IMR-90 (cell line): ENCODE measurements around the gene ATP11A. TPM values are rescaled to one million over a fixed set of nuclear protein-coding genes. Genes with fewer than 3 reads are reported as not detected.

ENCODE experiments used
- ATAC-seq: fragments of 200-7000 bp; cut with Tn5 transposase; 2 replicates; pipeline ENCODE4 v1.9.1; 2020; ENCODE audit warnings: low read depth, mild to moderate bottlenecking, moderate library complexity
- BruUV-seq: library from RNA; stranded (reverse); fragments of 400-500 nt; replicated peaks from 2 replicates; lab custom pipeline; 2021; lab: Mats Ljungman, UMichigan
- CTCF ChIA-PET: fragments of 300-600 bp; formaldehyde crosslinking; extraction: SDS; loops from one replicate; lab custom pipeline; 2021; ENCODE audit warnings: antibody characterized with exemption; lab: Yijun Ruan, JAX
- POLR2A ChIA-PET: fragments of 300-600 bp; sonication (Branson Sonifier 250); formaldehyde crosslinking; loops from one replicate; lab custom pipeline; 2022; ENCODE audit warnings: antibody characterized with exemption; ENCODE audit not compliant: unreplicated experiment; lab: Charles Lee
- DNase-seq: peaks from one replicate; pipeline ENCODE4 v3.0.0; 2013
- H2AFZ ChIP-seq: replicated peaks from 2 replicates; pipeline ENCODE3; 2013; ENCODE audit warnings: low read length, mild to moderate bottlenecking; ENCODE audit not compliant: poor library complexity
- H2AK5ac ChIP-seq: 2 replicates; pipeline ENCODE4 v1.6.1; 2013; ENCODE audit warnings: low read depth, low read length, inconsistent platforms
- H2AK9ac ChIP-seq: replicated peaks from 2 replicates; pipeline ENCODE3; 2013; ENCODE audit warnings: mild to moderate bottlenecking, low read depth, low read length, moderate library complexity; ENCODE audit not compliant: poor library complexity
- H2BK120ac ChIP-seq: 2 replicates; pipeline ENCODE4 v1.6.1; 2013; ENCODE audit warnings: low read depth, low read length, inconsistent platforms
- H2BK15ac ChIP-seq: 3 replicates; pipeline ENCODE4 v1.6.1; 2013; ENCODE audit warnings: low read depth, low read length, inconsistent platforms
- H2BK20ac ChIP-seq: 2 replicates; pipeline ENCODE4 v1.6.1; 2013; ENCODE audit warnings: low read depth, mild to moderate bottlenecking, inconsistent platforms, low read length, moderate library complexity
- H2BK5ac ChIP-seq: 2 replicates; pipeline ENCODE4 v1.6.1; 2013; ENCODE audit warnings: mild to moderate bottlenecking, low read depth, low read length, inconsistent platforms; ENCODE audit not compliant: poor library complexity, severe bottlenecking
- H3K14ac ChIP-seq: replicated peaks from 2 replicates; pipeline ENCODE4 v1.6.1; 2013; ENCODE audit warnings: low read depth, low read length, inconsistent platforms
- H3K18ac ChIP-seq: 2 replicates; pipeline ENCODE4 v1.6.1; 2013; ENCODE audit warnings: low read depth, low read length, control low read depth
- H3K23ac ChIP-seq: 2 replicates; pipeline ENCODE4 v1.6.1; 2013; ENCODE audit warnings: low read depth, low read length, inconsistent platforms
- H3K27ac ChIP-seq: 2 replicates; pipeline ENCODE4 v1.5.1; 2013; ENCODE audit warnings: mild to moderate bottlenecking, control low read depth, low read length; ENCODE audit not compliant: insufficient read depth
- H3K27me3 ChIP-seq: 2 replicates; pipeline ENCODE4 v1.6.1; 2013; ENCODE audit warnings: low read length; ENCODE audit not compliant: control insufficient read depth, insufficient read depth
- H3K36me3 ChIP-seq: 2 replicates; pipeline ENCODE4 v1.6.1; 2013; ENCODE audit warnings: low read length, mixed read lengths; ENCODE audit not compliant: control insufficient read depth, insufficient read depth
- H3K4ac ChIP-seq: 2 replicates; pipeline ENCODE4 v1.6.1; 2013; ENCODE audit warnings: low read depth, low read length, inconsistent platforms
- H3K4me1 ChIP-seq: 2 replicates; pipeline ENCODE4 v1.6.1; 2013; ENCODE audit warnings: low read length, mixed read lengths; ENCODE audit not compliant: control insufficient read depth, insufficient read depth
- H3K4me2 ChIP-seq: 2 replicates; pipeline ENCODE4 v1.6.1; 2013; ENCODE audit warnings: low read depth, mild to moderate bottlenecking, control low read depth, low read length, moderate library complexity
- H3K4me3 ChIP-seq: 2 replicates; pipeline ENCODE4 v1.5.1; 2013; ENCODE audit warnings: low read depth, mild to moderate bottlenecking, control low read depth, low read length, moderate library complexity; ENCODE audit not compliant: insufficient read depth
- H3K56ac ChIP-seq: 2 replicates; pipeline ENCODE4 v1.6.1; 2013; ENCODE audit warnings: low read length, inconsistent platforms; ENCODE audit not compliant: insufficient read depth; ENCODE audit errors: extremely low read depth
- H3K79me1 ChIP-seq, 2 experiments: 2 replicates each; pipeline ENCODE4 v1.6.1; 2013; ENCODE audit warnings: low read length in 2 of 2, inconsistent platforms in 1 of 2, low read depth in 1 of 2
- H3K9ac ChIP-seq: 2 replicates; pipeline ENCODE4 v1.6.1; 2013; ENCODE audit warnings: low read depth, low read length, control low read depth
- H3K9me1 ChIP-seq: 2 replicates; pipeline ENCODE4 v1.6.1; 2013; ENCODE audit warnings: low read length, inconsistent platforms; ENCODE audit not compliant: insufficient read depth
- H3K9me3 ChIP-seq: 2 replicates; pipeline ENCODE4 v1.6.1; 2013; ENCODE audit warnings: low read length; ENCODE audit not compliant: control insufficient read depth, insufficient read depth
- H4K20me1 ChIP-seq: 2 replicates; pipeline ENCODE4 v1.6.1; 2013; ENCODE audit warnings: low read length, inconsistent platforms; ENCODE audit not compliant: insufficient read depth
- H4K5ac ChIP-seq: 2 replicates; pipeline ENCODE4 v1.6.1; 2013; ENCODE audit warnings: mild to moderate bottlenecking, low read depth, low read length, control low read depth
- H4K8ac ChIP-seq, 2 experiments: 2 replicates each; pipeline ENCODE4 v1.6.1; 2013; ENCODE audit warnings: low read depth in 2 of 2, low read length in 2 of 2, control low read depth in 1 of 2, inconsistent platforms in 1 of 2
- H4K91ac ChIP-seq: 2 replicates; pipeline ENCODE4 v1.6.1; 2013; ENCODE audit warnings: low read depth, low read length, inconsistent platforms; ENCODE audit not compliant: insufficient read depth
- BHLHE40 ChIP-seq: fragments of 150-350 bp; IDR thresholded peaks from 2 replicates; pipeline ENCODE4 v1.6.1; 2016; ENCODE audit warnings: mild to moderate bottlenecking, low read depth, low read length
- CHD1 ChIP-seq: IDR thresholded peaks from 2 replicates; pipeline ENCODE4 v1.6.1; 2012; ENCODE audit warnings: low read depth, low read length, improper control_type of control experiment
- CTCF ChIP-seq: conservative IDR thresholded peaks from 2 replicates; pipeline ENCODE4 v1.5.1; 2012; ENCODE audit warnings: mild to moderate bottlenecking, low read depth, low read length, improper control_type of control experiment
- MAFK ChIP-seq: IDR thresholded peaks from 2 replicates; pipeline ENCODE4 v1.6.1; 2012; ENCODE audit warnings: low read depth, low read length, improper control_type of control experiment
- MAZ ChIP-seq: IDR thresholded peaks from 2 replicates; pipeline ENCODE4 v1.6.1; 2012; ENCODE audit warnings: low read depth, mild to moderate bottlenecking, low read length, improper control_type of control experiment, moderate library complexity, borderline replicate concordance
- MXI1 ChIP-seq: IDR thresholded peaks from 2 replicates; pipeline ENCODE4 v1.6.1; 2012; ENCODE audit warnings: low read depth, mild to moderate bottlenecking, low read length, moderate library complexity, borderline replicate concordance
- POLR2A ChIP-seq: IDR thresholded peaks from 2 replicates; pipeline ENCODE4 v1.6.1; 2012; ENCODE audit warnings: mild to moderate bottlenecking, low read depth, low read length
- RAD21 ChIP-seq: IDR thresholded peaks from 2 replicates; pipeline ENCODE4 v1.6.1; 2012; ENCODE audit warnings: low read length, improper control_type of control experiment
- RCOR1 ChIP-seq: IDR thresholded peaks from 2 replicates; pipeline ENCODE4 v1.6.1; 2012; ENCODE audit warnings: mild to moderate bottlenecking, low read length, improper control_type of control experiment; ENCODE audit not compliant: insufficient replicate concordance
- SMC3 ChIP-seq: fragments of 150-350 bp; IDR thresholded peaks from 2 replicates; pipeline ENCODE4 v1.6.1; 2016; ENCODE audit warnings: low read depth, mild to moderate bottlenecking, antibody characterized with exemption, low read length, moderate library complexity
- WGBS, 2 experiments: methylation state at CpG; one replicate each; pipeline versions ENCODE4 v1.1.5 to v1.1.7; 2013; ENCODE audit warnings: missing lambda C conversion rate in 2 of 2; ENCODE audit not compliant: insufficient read length in 1 of 2; ENCODE audit errors: extremely low coverage in 2 of 2; 5-methylcytosine and 5-hydroxymethylcytosine counted together
- dilution Hi-C: fragments of 300-500 bp; cut with HindIII; formaldehyde crosslinking; loops from one replicate; pipeline ENCODE4 v1.14.3; 2018; ENCODE audit warnings: low sequenced_read_pairs; ENCODE audit not compliant: unreplicated experiment
- in situ Hi-C: fragments of 300-500 bp; cut with MboI; formaldehyde crosslinking; loops from 3 replicates; pipeline ENCODE4 v1.14.3; 2019; ENCODE audit warnings: low sequenced_read_pairs, inconsistent platforms, mixed read lengths
- intact Hi-C: fragments of 100-400 bp; cut with micrococcal nuclease; formaldehyde crosslinking; loops from 2 replicates; pipeline ENCODE4 v1.10.0; 2022
- polyA plus RNA-seq, 3 experiments: library from polyadenylated mRNA; depleted of rRNA; stranded (reverse); fragments of >200 nt; gene quantifications; 2 replicates each; pipeline ENCODE4 v1.2.3, GENCODE V29; 2012; ENCODE audit warnings: low replicate concordance in 1 of 3
- total RNA-seq: library from RNA; depleted of rRNA; stranded (reverse); fragments of >200 nt; gene quantifications from 2 replicates; pipeline ENCODE4 v1.2.3, GENCODE V29; 2012
- TF ChIP-seq, protein P1 (sequence below): fragments of 150-350 bp; IDR thresholded peaks from 2 replicates; pipeline ENCODE4 v1.6.1; 2016; ENCODE audit warnings: low read depth, mild to moderate bottlenecking, low read length, moderate library complexity, borderline replicate concordance

The ATP11A gene
- total and polyA plus RNA-seq, 2 of the 4 experiments (the other 2 are of a cell fraction) = 8.4 to 12.0 TPM

DNA sequence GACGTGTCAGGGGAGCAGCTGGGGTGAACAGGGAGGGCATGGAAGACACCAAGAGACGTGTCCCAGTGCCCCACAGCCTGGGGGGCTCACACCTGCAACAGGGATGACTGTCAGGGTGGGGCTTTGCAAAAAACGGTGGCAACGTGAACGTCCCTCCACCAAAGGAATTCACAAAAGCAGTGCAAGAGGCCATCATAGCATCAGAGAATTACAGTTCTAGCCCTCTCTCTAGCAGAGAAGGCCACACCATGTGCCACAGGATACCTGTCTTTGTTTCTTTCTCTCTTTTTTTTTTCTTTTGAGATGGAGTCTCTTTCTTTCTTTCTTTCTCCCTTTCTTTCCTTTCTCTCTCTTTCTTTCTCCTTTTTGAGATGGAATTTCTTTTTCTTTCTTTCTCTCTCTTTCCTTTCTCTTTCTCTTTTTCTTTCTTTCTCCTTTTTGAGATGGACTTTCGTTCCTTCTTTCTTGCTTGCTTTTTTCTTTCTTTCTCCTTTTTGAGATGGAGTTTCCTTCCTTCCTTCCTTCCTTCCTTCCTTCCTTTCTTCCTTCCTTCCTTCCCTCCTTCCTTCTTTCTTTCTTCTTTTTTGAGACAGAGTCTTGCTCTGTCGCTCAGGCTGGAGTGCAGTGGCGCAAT lies 17.1 kb upstream of the ATP11A start:
- Histone ChIP-seq H2BK120ac (no peak overlapping the region), H3K4me1 (no peaks in the 10 kb centered on the region), H3K4me2 (no peak overlapping the region), H4K91ac (no peak overlapping the region), H3K27me3 (peaks cover 42% of the 10 kb centered on the region), H2BK20ac (no peak overlapping the region), H3K9ac (no peak overlapping the region), H2BK15ac (no peak overlapping the region), H3K4ac (no peak overlapping the region), H2BK5ac (no peak overlapping the region), H4K20me1 (no peaks in the 10 kb centered on the region), H3K23ac (no peak overlapping the region), H4K5ac (no peak overlapping the region), H2AK9ac (no peak overlapping the region), H3K27ac (no peak overlapping the region), H3K56ac (no peak overlapping the region), H3K9me3 (no peaks in the 10 kb centered on the region), H3K14ac (no peak overlapping the region), H3K4me3 (no peak overlapping the region), H3K36me3 (no peaks in the 10 kb centered on the region), H3K18ac (no peak overlapping the region), H2AFZ (no peak overlapping the region), H2AK5ac (no peak overlapping the region), H3K9me1 (no peaks in the 10 kb centered on the region; the same call in 1 of the 2 replicates), H3K79me1 (no peaks in the 10 kb centered on the region), H4K8ac (no peak overlapping the region)
- in situ Hi-C loops (no loop called here), intact Hi-C loops (no loop called here), dilution Hi-C loops (no loop called here)
- 50% methylated on average over 3 of the region's 8 CpGs; no CpG with 5 or more reads in 1 of the 2 experiments for WGBS, 2 experiments
- DNase-seq (no peak), ATAC-seq (no peak)
- TF ChIP-seq POLR2A = no peak
- TF ChIP-seq MAZ = no peak
- TF ChIP-seq BHLHE40 = no peak
- no peak for TF ChIP-seq CHD1
- TF ChIP-seq SMC3 = no peak
- no peak for TF ChIP-seq RAD21
- TF ChIP-seq MXI1 = no peak
- TF ChIP-seq RCOR1 = no peak
- no peak for TF ChIP-seq MAFK
- no peak for TF ChIP-seq CTCF
- TF ChIP-seq, protein P1, sequence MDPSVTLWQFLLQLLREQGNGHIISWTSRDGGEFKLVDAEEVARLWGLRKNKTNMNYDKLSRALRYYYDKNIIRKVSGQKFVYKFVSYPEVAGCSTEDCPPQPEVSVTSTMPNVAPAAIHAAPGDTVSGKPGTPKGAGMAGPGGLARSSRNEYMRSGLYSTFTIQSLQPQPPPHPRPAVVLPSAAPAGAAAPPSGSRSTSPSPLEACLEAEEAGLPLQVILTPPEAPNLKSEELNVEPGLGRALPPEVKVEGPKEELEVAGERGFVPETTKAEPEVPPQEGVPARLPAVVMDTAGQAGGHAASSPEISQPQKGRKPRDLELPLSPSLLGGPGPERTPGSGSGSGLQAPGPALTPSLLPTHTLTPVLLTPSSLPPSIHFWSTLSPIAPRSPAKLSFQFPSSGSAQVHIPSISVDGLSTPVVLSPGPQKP = no peak
- ChIA-PET POLR2A (no interaction called here), CTCF (no interaction called here)
- no TSS peak for BruUV-seq
